ENCODE measurements around the gene CPPED1. TPM values are rescaled to one million over a fixed set of nuclear protein-coding genes. Genes with fewer than 3 reads are reported as not detected.

Gene CPPED1
- total RNA-seq, 1 experiment from 2014 or later: 7.7 TPM

DNA sequence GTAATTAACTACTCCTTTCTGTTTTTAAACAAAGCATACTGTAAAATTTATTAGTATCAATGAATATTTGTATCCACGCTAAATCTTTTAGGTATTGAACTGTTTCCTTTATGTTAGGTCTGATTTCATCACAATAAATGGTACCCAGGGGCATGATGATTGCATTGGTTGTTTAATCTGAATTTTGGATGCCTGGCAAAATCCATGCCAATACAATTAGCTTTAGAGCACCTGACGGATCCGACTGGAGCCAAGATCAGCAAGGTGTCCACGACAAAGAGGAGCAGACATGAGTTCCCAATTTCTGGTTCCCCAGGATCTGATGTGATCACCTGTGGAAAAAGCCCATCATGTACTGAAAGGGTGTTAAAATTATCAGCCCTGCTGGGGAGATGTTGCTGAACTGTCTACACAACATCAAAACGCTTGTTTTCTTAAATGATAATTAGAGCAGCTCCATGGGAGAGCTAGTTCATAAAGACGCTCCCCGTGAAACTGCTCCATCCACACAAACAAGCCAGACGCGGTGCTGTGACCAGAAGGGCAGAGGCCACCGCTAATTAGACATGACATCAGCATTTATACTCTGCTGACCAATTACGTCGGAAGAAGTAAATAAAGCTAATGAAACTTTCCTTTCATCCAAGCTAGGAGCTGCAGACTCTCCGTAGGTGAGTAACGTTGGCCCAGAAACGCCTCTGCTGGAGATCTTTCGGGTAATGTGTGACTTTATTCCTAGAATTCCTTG lies 151.7 kb downstream of the CPPED1 start:
- ChIA-PET POLR2A (ENCODE audit: unreplicated experiment) (no interaction called here), CTCF (no interaction called here)
- intact Hi-C loops (cut with micrococcal nuclease): no loop called here

DNA sequence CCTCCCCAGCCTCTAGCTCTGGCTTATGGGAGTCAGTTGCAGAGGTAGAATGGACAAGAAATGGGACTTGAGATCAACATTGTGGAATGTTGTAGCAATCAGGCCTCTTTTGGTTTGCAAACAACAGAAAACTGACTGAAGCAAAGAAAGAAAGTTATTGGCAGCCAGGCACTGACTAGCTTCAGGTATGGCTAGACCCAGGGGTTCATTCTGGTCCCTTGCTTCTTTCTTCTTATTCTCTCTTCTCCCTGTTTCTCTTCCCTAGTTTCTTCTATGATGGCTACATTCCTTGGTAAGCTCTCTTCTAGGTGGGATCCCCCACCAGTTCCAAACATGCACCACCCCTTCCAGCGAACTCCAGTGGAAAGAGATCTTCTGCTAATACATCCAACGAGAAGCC lies 154.3 kb downstream of the CPPED1 start:
- Histone ChIP-seq H3K27me3 (ENCODE audit: low read length) (no peaks in the 10 kb centered on the region; the same call in none of the 2 replicates), H4K20me1 (ENCODE audit: low read length) (no peaks in the 10 kb centered on the region), H2AFZ (ENCODE audit: low read length) (no peak overlapping the region), H3F3A (ENCODE audit: low read length, unreplicated experiment) (no peaks in the 10 kb centered on the region), H3K27ac (ENCODE audit: low read length) (no peak overlapping the region), H3K4me3 (ENCODE audit: low read length) (no peak overlapping the region), H3K9ac (ENCODE audit: low read length) (no peak overlapping the region), H3K4me2 (ENCODE audit: low read length) (no peak overlapping the region), H3K4me1 (ENCODE audit: insufficient read depth, low read length) (no peaks in the 10 kb centered on the region), H3K9me2 (replicated peaks; ENCODE audit: low read length) (no peaks in the 10 kb centered on the region), H3K79me2 (ENCODE audit: low read length) (no peaks in the 10 kb centered on the region), H3K9me3 (ENCODE audit: low read length) (no peaks in the 10 kb centered on the region), H3K36me3 (ENCODE audit: low read depth, low read length) (no peaks in the 10 kb centered on the region)
- ATAC-seq (no peak), DNase-seq (no peak)
- intact Hi-C loops (cut with micrococcal nuclease): no loop called here
- no peak for TF ChIP-seq CTCF (conservative IDR thresholded peaks at IDR 0.05; ENCODE audit: low read depth, low read length)
- TF ChIP-seq EZH2phosphoT487 (IDR thresholded peaks at IDR 0.05; ENCODE audit: borderline replicate concordance, low read length): no peak
- BruUV-seq (replicated peaks): no TSS peak
- ChIA-PET POLR2A (ENCODE audit: unreplicated experiment) (no interaction called here), CTCF (no interaction called here)

More for the DNA sequence above, 151.7 kb downstream of the CPPED1 start:
- Histone ChIP-seq H3K9me2 (replicated peaks; ENCODE audit: low read length) (no peaks in the 10 kb centered on the region), H3K27ac (ENCODE audit: low read length) (no peak overlapping the region), H3K9ac (ENCODE audit: low read length) (no peak overlapping the region), H3K4me1 (ENCODE audit: insufficient read depth, low read length) (no peaks in the 10 kb centered on the region), H3K9me3 (ENCODE audit: low read length) (no peaks in the 10 kb centered on the region), H3K4me2 (ENCODE audit: low read length) (no peak overlapping the region), H3K36me3 (ENCODE audit: low read depth, low read length) (no peaks in the 10 kb centered on the region), H3K79me2 (ENCODE audit: low read length) (no peaks in the 10 kb centered on the region), H2AFZ (ENCODE audit: low read length) (no peak overlapping the region), H3K27me3 (ENCODE audit: low read length) (no peaks in the 10 kb centered on the region; the same call in none of the 2 replicates), H3K4me3 (ENCODE audit: low read length) (no peak overlapping the region), H4K20me1 (ENCODE audit: low read length) (no peaks in the 10 kb centered on the region), H3F3A (ENCODE audit: low read length, unreplicated experiment) (no peaks in the 10 kb centered on the region)
- DNase-seq (no peak), ATAC-seq (no peak)
- TF ChIP-seq EZH2 (IDR thresholded peaks at IDR 0.05; ENCODE audit: low read length, unreplicated experiment): no peak
- no peak for TF ChIP-seq EZH2phosphoT487 (IDR thresholded peaks at IDR 0.05; ENCODE audit: borderline replicate concordance, low read length)
- no peak for TF ChIP-seq CTCF (conservative IDR thresholded peaks at IDR 0.05; ENCODE audit: low read depth, low read length)
- no TSS peak for BruUV-seq (replicated peaks)

GRCh38 chr16:12646490-12647274 lies 157.0 kb downstream of the CPPED1 start:
- TF ChIP-seq EZH2phosphoT487 (IDR thresholded peaks at IDR 0.05; ENCODE audit: borderline replicate concordance, low read length) (no peak), CTCF (conservative IDR thresholded peaks at IDR 0.05; ENCODE audit: low read depth, low read length) (no peak), EZH2 (IDR thresholded peaks at IDR 0.05; ENCODE audit: low read length, unreplicated experiment) (no peak)
- Histone ChIP-seq H3K4me1 (ENCODE audit: insufficient read depth, low read length) (no peaks in the 10 kb centered on the region), H3K9ac (ENCODE audit: low read length) (no peak overlapping the region), H3K4me2 (ENCODE audit: low read length) (no peak overlapping the region), H3F3A (ENCODE audit: low read length, unreplicated experiment) (no peaks in the 10 kb centered on the region), H3K79me2 (ENCODE audit: low read length) (no peaks in the 10 kb centered on the region), H4K20me1 (ENCODE audit: low read length) (no peaks in the 10 kb centered on the region), H3K27ac (ENCODE audit: low read length) (no peak overlapping the region), H3K4me3 (ENCODE audit: low read length) (no peak overlapping the region), H3K36me3 (ENCODE audit: low read depth, low read length) (no peaks in the 10 kb centered on the region), H3K9me3 (ENCODE audit: low read length) (no peaks in the 10 kb centered on the region), H2AFZ (ENCODE audit: low read length) (no peak overlapping the region), H3K9me2 (replicated peaks; ENCODE audit: low read length) (no peaks in the 10 kb centered on the region), H3K27me3 (ENCODE audit: low read length) (no peaks in the 10 kb centered on the region)
- ChIA-PET POLR2A (ENCODE audit: unreplicated experiment) (no interaction called here), CTCF (no interaction called here)
- intact Hi-C loops (cut with micrococcal nuclease): no loop called here
- no peak for DNase-seq
- no TSS peak for BruUV-seq (replicated peaks)
- ATAC-seq: no peak
